ENCODE measurements around the gene APCDD1. TPM values are rescaled to one million over a fixed set of nuclear protein-coding genes. Genes with fewer than 3 reads are reported as not detected.

The APCDD1 gene
- total and polyA plus RNA-seq, 2 of the 8 experiments (the other 6 are each of a cell fraction or from before 2014, with no cell fraction given), result 2.6 to 3.6 TPM

DNA sequence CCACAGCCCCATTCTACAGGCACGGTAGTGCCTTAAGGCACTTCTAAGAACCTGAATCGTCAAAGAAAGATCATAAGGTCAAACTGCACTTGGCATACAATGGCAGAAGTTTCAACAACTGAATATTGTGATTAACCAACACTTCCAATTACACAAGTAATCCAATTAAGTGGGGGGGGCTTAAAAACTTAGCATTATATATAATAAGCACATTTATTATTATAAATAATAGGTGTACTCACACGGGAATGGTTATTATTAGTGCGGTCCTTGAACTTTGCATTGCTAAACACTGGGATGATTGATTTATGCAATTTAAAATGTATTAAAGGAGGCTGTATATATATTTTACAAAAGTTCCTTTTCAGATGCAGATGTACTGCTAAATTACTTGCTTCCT lies 7.6 kb downstream of the APCDD1 start (continued):
- TF ChIP-seq, protein P1, sequence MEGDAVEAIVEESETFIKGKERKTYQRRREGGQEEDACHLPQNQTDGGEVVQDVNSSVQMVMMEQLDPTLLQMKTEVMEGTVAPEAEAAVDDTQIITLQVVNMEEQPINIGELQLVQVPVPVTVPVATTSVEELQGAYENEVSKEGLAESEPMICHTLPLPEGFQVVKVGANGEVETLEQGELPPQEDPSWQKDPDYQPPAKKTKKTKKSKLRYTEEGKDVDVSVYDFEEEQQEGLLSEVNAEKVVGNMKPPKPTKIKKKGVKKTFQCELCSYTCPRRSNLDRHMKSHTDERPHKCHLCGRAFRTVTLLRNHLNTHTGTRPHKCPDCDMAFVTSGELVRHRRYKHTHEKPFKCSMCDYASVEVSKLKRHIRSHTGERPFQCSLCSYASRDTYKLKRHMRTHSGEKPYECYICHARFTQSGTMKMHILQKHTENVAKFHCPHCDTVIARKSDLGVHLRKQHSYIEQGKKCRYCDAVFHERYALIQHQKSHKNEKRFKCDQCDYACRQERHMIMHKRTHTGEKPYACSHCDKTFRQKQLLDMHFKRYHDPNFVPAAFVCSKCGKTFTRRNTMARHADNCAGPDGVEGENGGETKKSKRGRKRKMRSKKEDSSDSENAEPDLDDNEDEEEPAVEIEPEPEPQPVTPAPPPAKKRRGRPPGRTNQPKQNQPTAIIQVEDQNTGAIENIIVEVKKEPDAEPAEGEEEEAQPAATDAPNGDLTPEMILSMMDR (IDR thresholded peaks at IDR 0.05; ENCODE audit: control extremely low read depth in 1 of 3, insufficient read depth in 1 of 3, low read depth in 1 of 3, low read length in 3 of 3), result no peak
- no peak for TF ChIP-seq TAF1 (IDR thresholded peaks at IDR 0.05; ENCODE audit: low read depth, low read length)

Data from H1 (cell line).